Fibroblast of the aortic adventitia (primary cell): ENCODE results near the gene SNX3. TPM values are rescaled to one million over a fixed set of nuclear protein-coding genes. Genes with fewer than 3 reads are reported as not detected.

Experiments used
- DNase-seq: peaks from one replicate; pipeline ENCODE4 v3.0.0-alpha.2; 2010; ENCODE audit warnings: low read depth
- H3K4me3 ChIP-seq: 2 replicates; pipeline ENCODE4 v1.5.1; 2011; ENCODE audit warnings: low read depth, mild to moderate bottlenecking, control low read depth, low read length, moderate library complexity
- small RNA-seq: library from RNA; depleted of rRNA; stranded (forward); fragments of <200 nt; gene quantifications from one replicate; pipeline ENCODE3, GENCODE V24; 2012
- total RNA-seq: library from RNA; depleted of rRNA; stranded (reverse); fragments of >200 nt; gene quantifications from 2 replicates; pipeline ENCODE4 v1.2.3, GENCODE V29; 2012; ENCODE audit warnings: low replicate concordance
- TF ChIP-seq, protein P1 (sequence below): IDR thresholded peaks from 2 replicates; pipeline ENCODE4 v1.5.1; 2011; ENCODE audit warnings: mild to moderate bottlenecking, low read length, control low read depth, inconsistent platforms; ENCODE audit not compliant: insufficient read depth

SNX3 gene
- total RNA-seq, 1 donor: 266 TPM

DNA sequence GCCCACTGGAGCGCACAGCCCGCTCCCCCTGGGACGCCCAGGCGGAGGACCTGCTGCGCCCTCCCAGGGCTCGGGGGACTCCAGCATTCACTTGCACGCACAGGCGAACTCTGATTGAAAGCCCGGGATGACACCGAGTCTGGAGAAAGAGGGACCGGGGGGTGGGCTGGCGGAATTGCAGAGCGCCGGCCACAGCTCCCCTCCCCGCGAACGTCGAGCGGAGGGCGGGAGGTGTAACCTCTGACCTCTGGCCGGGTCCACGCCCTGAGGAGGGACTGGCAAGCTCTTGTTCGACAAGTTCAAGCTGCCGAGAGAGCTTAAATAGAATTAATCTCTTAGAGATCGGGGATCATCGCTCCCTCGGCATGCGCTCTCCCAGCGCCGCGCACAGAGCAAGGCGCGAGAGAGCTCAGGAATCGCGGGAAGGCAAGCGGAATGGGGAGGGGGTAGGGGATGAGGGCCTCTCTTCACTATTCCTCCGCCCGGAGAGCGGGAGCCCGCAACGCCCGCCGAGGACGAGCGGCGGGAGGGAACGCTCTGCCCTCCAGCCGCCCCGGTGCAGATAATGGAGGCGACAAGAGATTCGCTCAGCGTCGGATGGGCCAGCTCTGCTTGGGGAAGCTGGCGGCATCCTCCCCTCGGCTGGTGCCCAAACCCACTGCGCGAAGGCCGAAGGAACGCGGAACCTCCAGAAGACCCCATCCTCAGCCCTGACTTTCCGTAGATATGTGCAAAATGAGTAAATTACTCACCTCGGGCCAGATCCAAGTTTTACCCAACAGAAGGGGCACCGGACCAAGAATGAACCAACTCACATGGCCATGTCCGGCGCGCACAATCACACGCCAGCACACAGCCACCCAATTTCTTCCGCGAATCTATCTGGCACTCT lies 95.8 kb downstream of the SNX3 start:
- TF ChIP-seq, protein P1, sequence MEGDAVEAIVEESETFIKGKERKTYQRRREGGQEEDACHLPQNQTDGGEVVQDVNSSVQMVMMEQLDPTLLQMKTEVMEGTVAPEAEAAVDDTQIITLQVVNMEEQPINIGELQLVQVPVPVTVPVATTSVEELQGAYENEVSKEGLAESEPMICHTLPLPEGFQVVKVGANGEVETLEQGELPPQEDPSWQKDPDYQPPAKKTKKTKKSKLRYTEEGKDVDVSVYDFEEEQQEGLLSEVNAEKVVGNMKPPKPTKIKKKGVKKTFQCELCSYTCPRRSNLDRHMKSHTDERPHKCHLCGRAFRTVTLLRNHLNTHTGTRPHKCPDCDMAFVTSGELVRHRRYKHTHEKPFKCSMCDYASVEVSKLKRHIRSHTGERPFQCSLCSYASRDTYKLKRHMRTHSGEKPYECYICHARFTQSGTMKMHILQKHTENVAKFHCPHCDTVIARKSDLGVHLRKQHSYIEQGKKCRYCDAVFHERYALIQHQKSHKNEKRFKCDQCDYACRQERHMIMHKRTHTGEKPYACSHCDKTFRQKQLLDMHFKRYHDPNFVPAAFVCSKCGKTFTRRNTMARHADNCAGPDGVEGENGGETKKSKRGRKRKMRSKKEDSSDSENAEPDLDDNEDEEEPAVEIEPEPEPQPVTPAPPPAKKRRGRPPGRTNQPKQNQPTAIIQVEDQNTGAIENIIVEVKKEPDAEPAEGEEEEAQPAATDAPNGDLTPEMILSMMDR: no peak
- H3K4me3 ChIP-seq: no peak overlapping the region
- no peak for DNase-seq

DNA sequence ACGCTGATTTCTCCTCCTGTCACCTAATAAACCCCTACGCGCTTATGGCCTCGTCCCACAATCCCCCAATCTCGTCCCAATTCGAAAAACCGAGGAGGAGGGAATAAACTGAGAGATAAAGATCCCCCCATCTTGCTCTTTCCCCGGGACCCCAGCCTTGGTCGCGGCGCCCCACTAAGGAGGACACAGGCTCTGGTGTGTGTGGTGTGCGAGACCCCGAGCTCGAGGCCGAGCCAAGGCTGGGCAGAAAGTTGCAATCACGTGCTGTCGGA lies 96.4 kb downstream of the SNX3 start:
- TF ChIP-seq, protein P1: no peak
- H3K4me3 ChIP-seq: no peak overlapping the region
- no peak for DNase-seq

DNA sequence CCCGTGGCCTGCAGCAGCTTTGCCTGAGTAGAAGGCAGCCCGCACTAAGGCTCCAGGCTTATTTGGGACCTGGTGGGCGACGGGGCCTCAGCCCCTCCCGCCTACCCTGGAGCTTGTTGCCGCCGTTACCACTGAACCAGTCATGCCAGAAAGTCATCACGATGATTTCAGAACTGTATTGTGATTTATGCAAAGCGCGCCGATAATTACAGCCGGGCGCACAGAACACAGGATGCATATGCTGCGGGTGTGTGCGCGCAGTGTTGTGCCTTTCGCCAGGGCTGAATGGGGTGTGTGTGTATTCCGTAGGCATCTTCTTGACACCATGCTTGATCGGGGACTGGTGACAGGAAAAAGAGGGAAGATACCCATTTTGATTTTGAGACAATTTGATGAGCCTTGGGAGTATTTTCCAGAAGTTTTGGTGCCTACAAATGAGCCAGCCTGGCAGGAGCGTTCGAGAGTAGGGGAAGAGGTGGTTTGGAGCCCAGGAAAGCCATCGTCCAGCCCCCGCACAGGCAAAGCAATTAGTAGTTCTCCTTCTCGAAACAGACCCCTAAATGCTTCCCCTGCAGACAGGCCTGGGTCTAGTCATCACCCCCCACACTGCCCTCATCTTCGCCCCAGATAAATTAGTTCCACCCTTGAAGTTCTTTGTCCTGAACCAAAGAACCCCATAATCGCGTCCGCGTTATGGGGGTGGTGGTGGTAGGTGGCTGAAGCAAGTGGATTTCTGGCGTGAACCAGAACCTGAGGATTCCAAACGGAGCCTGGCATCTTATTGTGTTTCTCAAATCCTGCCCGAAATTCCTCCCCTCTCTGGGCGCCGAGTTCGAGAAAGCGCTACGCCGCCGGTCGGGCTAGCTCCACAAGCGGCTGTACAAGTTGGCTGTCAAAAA lies 96.9 kb downstream of the SNX3 start:
- TF ChIP-seq, protein P1: no peak
- no peak overlapping the region for H3K4me3 ChIP-seq
- DNase-seq: no peak

DNA sequence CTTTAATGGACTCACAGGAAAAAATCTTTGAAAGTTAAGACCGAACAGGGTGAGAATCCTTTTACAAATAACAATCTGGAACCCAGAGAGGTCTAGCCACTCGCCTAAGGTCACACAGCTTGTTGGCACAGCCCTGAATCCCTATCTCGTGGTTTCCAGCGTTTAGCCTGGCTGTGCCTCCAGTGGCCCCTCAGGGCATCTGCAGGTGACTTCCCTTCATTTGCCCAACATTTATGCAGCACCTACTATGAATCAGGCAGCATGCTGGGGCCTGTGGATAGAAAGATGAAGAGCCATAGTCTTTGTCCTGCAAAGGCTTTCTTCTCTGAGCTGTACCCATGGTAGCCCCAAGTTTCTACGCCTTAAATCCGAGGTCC lies 97.6 kb downstream of the SNX3 start:
- TF ChIP-seq, protein P1: no peak
- no peak for DNase-seq
- no peak overlapping the region for H3K4me3 ChIP-seq

DNA sequence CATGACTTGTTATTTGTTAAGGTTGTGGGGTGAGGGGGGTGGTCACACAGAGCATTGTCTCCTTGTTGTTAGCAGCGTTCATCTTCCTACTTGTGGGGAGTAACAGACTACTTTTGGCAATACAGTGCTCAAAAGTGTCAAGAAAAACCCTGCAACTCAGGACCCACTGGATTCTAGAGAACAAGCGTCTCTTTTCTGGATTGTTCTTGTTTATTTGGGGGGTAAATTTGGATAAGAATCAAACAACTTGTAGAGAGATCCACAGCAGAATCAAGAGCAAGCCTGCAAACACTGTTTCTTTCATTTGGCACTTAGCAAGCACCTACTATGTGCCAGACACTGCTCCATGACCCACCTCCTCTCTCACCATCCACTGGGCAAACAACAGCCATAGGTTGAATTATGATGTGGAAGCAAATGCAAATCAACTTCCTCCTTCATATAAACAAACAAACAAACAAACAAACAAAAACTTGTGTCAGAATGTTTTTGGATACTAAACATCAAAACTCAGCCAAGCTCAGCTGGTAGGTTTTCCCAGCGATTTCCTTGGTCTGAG lies 99.0 kb downstream of the SNX3 start:
- H3K4me3 ChIP-seq: no peak overlapping the region
- no peak for DNase-seq
- TF ChIP-seq, protein P1: no peak

Small RNAs within 50 kb of the gene (small RNA-seq; reads per million reads assigned to genes)
- gene RNA5SP212 (not detected), gene RNU6-1144P (not detected), gene Z98742.2 (not detected)

Other genes with a start within 250 kb of the SNX3 start
- 44.1 and 165 TPM in 2 replicates for gene OSTM1, start 186.3 kb downstream of the SNX3 start, total RNA-seq
- not detected in 2 replicates for gene NR2E1, start 95.0 kb downstream of the SNX3 start, total RNA-seq
- gene AFG1L, start 34.0 kb upstream of the SNX3 start, total RNA-seq: 3.7 and 6.0 TPM in 2 replicates